K562 (cell line): Measurements from ENCODE around the gene GRWD1. TPM values are rescaled to one million over a fixed set of nuclear protein-coding genes. Genes with fewer than 3 reads are reported as not detected.

ENCODE experiments used
- ARID1B ChIP-seq: fragments of 450-650 bp; IDR thresholded peaks from 2 replicates; pipeline ENCODE4 v1.6.1; 2016; ENCODE audit warnings: antibody characterized with exemption, mild to moderate bottlenecking, inconsistent platforms
- CBX5 ChIP-seq: IDR thresholded peaks from 2 replicates; pipeline ENCODE4 v1.6.1; 2014; ENCODE audit warnings: low read depth, borderline replicate concordance
- RFX1 ChIP-seq: fragments of 450-650 bp; IDR thresholded peaks from 2 replicates; pipeline ENCODE4 v1.6.1; 2016; ENCODE audit warnings: mild to moderate bottlenecking, moderate library complexity
- SAP30 ChIP-seq: fragments of 200-600 bp; sonication (generic); IDR thresholded peaks from 2 replicates; pipeline ENCODE4 v1.6.1; 2012; ENCODE audit warnings: borderline replicate concordance, low read depth, mild to moderate bottlenecking, moderate library complexity, low read length, control low read depth, inconsistent platforms; ENCODE audit not compliant: insufficient read depth, poor library complexity, severe bottlenecking
- SMARCB1 ChIP-seq: IDR thresholded peaks from 2 replicates; pipeline ENCODE4 v1.6.1; 2011; ENCODE audit warnings: improper control_type of control experiment, low read depth; ENCODE audit not compliant: insufficient read length
- SNIP1 ChIP-seq: fragments of 450-650 bp; IDR thresholded peaks from 2 replicates; pipeline ENCODE4 v1.7.1; 2017; ENCODE audit warnings: low read depth, mild to moderate bottlenecking
- TAF15 ChIP-seq: fragments of 200-400 bp; formaldehyde crosslinking; IDR thresholded peaks from 2 replicates; pipeline ENCODE4 v1.6.1; 2017; ENCODE audit warnings: mild to moderate bottlenecking, low read depth, low read length, moderate library complexity
- TBP ChIP-seq: optimal IDR thresholded peaks from 2 replicates; pipeline ENCODE3; 2011; ENCODE audit warnings: low read depth, low read length, improper control_type of control experiment
- ZNF57 ChIP-seq: fragments of 450-650 bp; formaldehyde crosslinking; IDR thresholded peaks from 2 replicates; pipeline ENCODE4 v1.4.0; 2020; ENCODE audit warnings: mild to moderate bottlenecking, moderate library complexity
- polyA plus RNA-seq, 8 experiments: library from polyadenylated mRNA; depleted of rRNA in 4 of 8; stranded (reverse) in 5 of 8; unstranded in 3 of 8; fragments of >200 nt; fragmentation: Nextera tagmentation in 2 of 8; fragmentation: Illumina TruSeq in 1 of 8; extraction: Ambion mirVana in 2 of 8; extraction: Trizol in 1 of 8; gene quantifications; 2 replicates each; pipeline versions ENCODE4 v1.2.1 to v1.2.3, GENCODE V29; 2011 to 2014; ENCODE audit warnings: inconsistent platforms in 1 of 8, missing spikeins in 1 of 8
- total RNA-seq, 7 experiments: library from RNA; depleted of rRNA in 6 of 7; stranded (reverse); fragments of >200 nt in 6 of 7; fragmentation: Illumina TruSeq in 2 of 7; extraction: Trizol in 2 of 7; gene quantifications; 2 replicates each; pipeline versions ENCODE4 v1.2.1 to v1.2.3, GENCODE V29; 2011 to 2021; ENCODE audit warnings: low replicate concordance in 1 of 7
- TF ChIP-seq, protein P1 (sequence below): sonication (generic); formaldehyde crosslinking; IDR thresholded peaks from 2 replicates; pipeline ENCODE4 v1.8.0; 2022; ENCODE audit warnings: missing genetic modification reagents, mild to moderate bottlenecking, borderline replicate concordance
- TF ChIP-seq, protein P2 (sequence below): sonication (generic); formaldehyde crosslinking; IDR thresholded peaks from 2 replicates; pipeline ENCODE4 v1.8.0; 2022; ENCODE audit warnings: mild to moderate bottlenecking, missing genetic modification reagents
- TF ChIP-seq, protein P3 (sequence below): fragments of 200-400 bp; formaldehyde crosslinking; IDR thresholded peaks from 2 replicates; pipeline ENCODE4 v1.6.1; 2017; ENCODE audit warnings: mild to moderate bottlenecking, low read depth, low read length, moderate library complexity
- TF ChIP-seq, protein P4 (sequence below), 2 experiments: fragments of 450-650 bp; IDR thresholded peaks; 2 replicates each; pipeline ENCODE4 v1.6.1; 2016; ENCODE audit warnings: mild to moderate bottlenecking in 2 of 2, borderline replicate concordance in 1 of 2, low read depth in 1 of 2, moderate library complexity in 1 of 2

GRWD1 gene
- total and polyA plus RNA-seq, 9 of the 15 experiments (the other 6 are each of a cell fraction or from before 2014, with no cell fraction given) = 1.5 to 87.2 (median 24.5) TPM

DNA sequence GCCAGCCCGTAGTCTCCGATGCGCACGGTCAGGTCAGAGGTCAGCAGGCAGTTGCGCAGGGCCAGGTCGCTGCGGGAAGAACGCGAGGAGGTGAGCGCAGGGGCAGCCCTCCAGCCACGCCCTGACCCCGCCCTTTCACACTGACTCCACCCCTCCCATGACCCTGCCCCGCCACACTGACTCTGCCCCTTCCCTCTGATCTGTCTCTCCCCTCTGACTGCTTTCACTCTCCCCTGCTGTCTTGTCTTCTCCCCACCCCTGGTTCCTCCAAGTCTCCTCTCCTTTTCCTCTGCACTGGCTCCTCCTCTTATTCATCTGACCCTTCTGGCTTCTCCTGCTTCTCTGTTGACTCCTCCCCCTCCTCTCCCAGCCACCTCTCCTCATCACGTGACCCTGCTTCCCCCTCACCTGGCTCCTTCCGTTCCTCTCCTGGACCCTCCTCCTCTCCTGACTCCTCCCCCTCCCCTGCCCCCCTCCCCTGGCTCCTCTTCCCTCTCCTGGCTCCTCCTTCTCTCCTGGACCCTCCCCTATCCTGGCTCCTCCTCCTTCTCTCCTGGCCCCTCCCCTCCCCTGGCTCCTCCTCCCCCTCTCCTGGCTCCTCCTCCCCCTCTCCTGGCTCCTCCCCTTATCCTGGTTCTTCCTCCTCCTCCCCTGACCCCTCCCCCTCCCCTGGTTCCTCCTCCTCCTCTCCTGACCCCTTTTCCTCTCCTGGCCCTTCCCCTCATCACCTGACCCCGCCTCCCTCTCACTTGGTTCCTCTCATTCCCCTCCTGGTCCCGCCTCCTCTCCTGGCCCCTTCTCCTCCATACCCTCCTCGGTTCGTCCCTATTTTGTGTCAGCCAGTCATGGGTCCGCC is 55.9 kb downstream of the GRWD1 start (continued):
- TF ChIP-seq, protein P1, sequence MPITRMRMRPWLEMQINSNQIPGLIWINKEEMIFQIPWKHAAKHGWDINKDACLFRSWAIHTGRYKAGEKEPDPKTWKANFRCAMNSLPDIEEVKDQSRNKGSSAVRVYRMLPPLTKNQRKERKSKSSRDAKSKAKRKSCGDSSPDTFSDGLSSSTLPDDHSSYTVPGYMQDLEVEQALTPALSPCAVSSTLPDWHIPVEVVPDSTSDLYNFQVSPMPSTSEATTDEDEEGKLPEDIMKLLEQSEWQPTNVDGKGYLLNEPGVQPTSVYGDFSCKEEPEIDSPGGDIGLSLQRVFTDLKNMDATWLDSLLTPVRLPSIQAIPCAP (CRISPR knock-in tag) = no peak
- TF ChIP-seq SMARCB1 = no peak
- no peak for TF ChIP-seq ZNF57 (CRISPR knock-in tag)
- peak; percentile 44 for TF ChIP-seq TBP
- TF ChIP-seq, protein P2, sequence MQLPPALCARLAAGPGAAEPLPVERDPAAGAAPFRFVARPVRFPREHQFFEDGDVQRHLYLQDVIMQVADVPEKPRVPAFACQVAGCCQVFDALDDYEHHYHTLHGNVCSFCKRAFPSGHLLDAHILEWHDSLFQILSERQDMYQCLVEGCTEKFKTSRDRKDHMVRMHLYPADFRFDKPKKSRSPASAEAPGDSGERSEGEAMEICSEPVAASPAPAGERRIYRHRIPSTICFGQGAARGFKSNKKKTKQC (CRISPR knock-in tag) = 0 out of 2 replicates have a peak, but pooled peaks have one; percentile 42
- TF ChIP-seq SNIP1 = no peak
- no peak for TF ChIP-seq TAF15
- 0 out of 2 replicates have a peak, but pooled peaks have one; percentile 10 for TF ChIP-seq CBX5
- TF ChIP-seq ARID1B = peak; percentile 80
- TF ChIP-seq, protein P3, sequence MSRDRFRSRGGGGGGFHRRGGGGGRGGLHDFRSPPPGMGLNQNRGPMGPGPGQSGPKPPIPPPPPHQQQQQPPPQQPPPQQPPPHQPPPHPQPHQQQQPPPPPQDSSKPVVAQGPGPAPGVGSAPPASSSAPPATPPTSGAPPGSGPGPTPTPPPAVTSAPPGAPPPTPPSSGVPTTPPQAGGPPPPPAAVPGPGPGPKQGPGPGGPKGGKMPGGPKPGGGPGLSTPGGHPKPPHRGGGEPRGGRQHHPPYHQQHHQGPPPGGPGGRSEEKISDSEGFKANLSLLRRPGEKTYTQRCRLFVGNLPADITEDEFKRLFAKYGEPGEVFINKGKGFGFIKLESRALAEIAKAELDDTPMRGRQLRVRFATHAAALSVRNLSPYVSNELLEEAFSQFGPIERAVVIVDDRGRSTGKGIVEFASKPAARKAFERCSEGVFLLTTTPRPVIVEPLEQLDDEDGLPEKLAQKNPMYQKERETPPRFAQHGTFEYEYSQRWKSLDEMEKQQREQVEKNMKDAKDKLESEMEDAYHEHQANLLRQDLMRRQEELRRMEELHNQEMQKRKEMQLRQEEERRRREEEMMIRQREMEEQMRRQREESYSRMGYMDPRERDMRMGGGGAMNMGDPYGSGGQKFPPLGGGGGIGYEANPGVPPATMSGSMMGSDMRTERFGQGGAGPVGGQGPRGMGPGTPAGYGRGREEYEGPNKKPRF = no peak
- no peak for TF ChIP-seq SAP30
- TF ChIP-seq, protein P4, sequence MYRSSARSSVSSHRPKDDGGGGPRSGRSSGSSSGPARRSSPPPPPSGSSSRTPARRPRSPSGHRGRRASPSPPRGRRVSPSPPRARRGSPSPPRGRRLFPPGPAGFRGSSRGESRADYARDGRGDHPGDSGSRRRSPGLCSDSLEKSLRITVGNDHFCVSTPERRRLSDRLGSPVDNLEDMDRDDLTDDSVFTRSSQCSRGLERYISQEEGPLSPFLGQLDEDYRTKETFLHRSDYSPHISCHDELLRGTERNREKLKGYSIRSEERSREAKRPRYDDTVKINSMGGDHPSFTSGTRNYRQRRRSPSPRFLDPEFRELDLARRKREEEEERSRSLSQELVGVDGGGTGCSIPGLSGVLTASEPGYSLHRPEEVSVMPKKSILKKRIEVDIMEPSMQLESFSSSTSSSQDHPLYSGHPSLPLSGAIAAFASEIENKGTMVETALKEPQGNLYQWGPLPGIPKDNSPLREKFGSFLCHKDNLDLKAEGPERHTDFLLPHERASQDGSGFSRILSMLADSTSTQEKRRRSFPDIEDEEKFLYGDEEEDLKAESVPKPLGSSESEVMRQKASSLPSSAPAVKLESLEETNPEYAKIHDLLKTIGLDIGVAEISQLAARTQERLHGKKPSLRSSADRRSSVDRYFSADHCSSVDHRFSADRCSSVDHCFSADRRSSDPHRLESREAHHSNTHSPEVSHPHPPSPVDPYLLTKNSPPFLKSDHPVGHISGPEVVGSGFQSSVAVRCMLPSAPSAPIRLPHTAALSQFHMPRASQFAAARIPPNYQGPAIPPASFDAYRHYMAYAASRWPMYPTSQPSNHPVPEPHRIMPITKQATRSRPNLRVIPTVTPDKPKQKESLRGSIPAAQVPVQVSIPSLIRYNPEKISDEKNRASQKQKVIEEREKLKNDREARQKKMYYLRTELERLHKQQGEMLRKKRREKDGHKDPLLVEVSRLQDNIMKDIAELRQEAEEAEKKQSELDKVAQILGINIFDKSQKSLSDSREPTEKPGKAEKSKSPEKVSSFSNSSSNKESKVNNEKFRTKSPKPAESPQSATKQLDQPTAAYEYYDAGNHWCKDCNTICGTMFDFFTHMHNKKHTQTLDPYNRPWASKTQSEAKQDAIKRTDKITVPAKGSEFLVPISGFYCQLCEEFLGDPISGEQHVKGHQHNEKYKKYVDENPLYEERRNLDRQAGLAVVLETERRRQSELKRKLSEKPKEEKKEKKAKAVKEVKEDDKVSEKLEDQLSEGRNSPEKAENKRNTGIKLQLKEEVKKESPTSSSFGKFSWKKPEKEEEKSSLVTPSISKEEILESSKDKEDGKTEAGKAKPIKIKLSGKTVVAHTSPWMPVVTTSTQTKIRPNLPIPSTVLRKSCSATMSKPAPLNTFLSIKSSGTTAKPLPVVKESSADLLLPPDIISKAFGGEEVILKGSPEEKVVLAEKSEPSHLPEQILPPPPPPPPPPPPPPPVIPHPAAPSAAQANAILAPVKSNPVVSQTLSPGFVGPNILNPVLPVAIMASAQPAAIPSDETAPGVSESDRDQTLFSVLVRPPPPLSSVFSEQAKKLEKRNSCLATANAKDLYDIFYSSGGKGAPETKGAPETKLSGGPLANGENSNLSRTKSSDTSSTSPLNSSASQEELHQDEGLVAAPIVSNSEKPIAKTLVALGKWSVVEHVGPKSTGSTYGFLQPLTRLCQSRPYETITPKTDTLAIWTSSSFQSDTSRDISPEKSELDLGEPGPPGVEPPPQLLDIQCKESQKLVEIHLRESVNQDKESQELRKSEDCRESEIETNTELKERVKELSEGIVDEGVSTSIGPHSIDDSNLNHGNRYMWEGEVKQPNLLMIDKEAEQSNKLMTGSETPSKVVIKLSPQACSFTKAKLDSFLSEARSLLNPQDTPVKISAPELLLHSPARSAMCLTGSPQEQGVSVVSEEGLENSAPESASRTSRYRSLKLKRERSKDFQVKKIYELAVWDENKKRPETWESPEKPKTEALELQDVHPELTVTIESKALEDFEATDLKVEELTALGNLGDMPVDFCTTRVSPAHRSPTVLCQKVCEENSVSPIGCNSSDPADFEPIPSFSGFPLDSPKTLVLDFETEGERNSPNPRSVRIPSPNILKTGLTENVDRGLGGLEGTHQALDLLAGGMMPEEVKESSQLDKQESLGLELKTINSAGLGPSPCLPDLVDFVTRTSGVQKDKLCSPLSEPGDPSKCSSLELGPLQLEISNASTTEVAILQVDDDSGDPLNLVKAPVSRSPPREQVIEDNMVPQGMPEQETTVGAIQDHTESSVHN (IDR thresholded peaks at IDR 0.05; ENCODE audit: borderline replicate concordance in 1 of 2, low read depth in 1 of 2) = no peak
- TF ChIP-seq RFX1 = no peak
